Activated naive CD8-positive, alpha-beta T cell treated with anti-CD3 and anti-CD28 coated beads, Interleukin-2, amount 10 ng/mL, durations not matched to agents 7 days and 5 days (primary cell): ENCODE results near the gene RNASE4. TPM values are rescaled to one million over a fixed set of nuclear protein-coding genes. Genes with fewer than 3 reads are reported as not detected.
"Not testable (repeated sequence)": the region's sequence is repeated elsewhere in the genome, so short reads cannot be mapped to it uniquely, and the experiment has no call there.

Source experiments
- ATAC-seq: fragments of 150-1000 bp; cut with Tn5 transposase; one replicate; pipeline ENCODE4 v1.10.0; 2021; ENCODE audit warnings: low read depth, moderate library complexity
- POLR2A ChIA-PET: fragments of 350-600 bp; sonication (Branson Sonifier 250); formaldehyde crosslinking; loops from one replicate; lab custom pipeline; 2021; ENCODE audit warnings: antibody characterized with exemption; lab: Charles Lee
- DNase-seq: peaks from one replicate; pipeline ENCODE4 v3.0.0; 2021
- H3K27ac Mint-ChIP-seq: one replicate; pipeline ENCODE4 v1.8.0; 2022; ENCODE audit warnings: mild to moderate bottlenecking, mixed read lengths
- H3K27me3 Mint-ChIP-seq: one replicate; pipeline ENCODE4 v1.8.0; 2022; ENCODE audit warnings: mild to moderate bottlenecking, moderate library complexity, mixed read lengths
- H3K36me3 Mint-ChIP-seq: one replicate; pipeline ENCODE4 v1.8.0; 2021; ENCODE audit warnings: mild to moderate bottlenecking, mixed read lengths
- H3K4me1 Mint-ChIP-seq: one replicate; pipeline ENCODE4 v1.8.0; 2021; ENCODE audit warnings: mixed read lengths
- H3K4me3 Mint-ChIP-seq: one replicate; pipeline ENCODE4 v1.8.0; 2022; ENCODE audit warnings: mild to moderate bottlenecking, moderate library complexity, mixed read lengths
- H3K9me3 Mint-ChIP-seq: one replicate; pipeline ENCODE4 v1.8.0; 2021; ENCODE audit warnings: mixed read lengths
- total RNA-seq, 2 experiments: library from RNA; stranded (reverse); gene quantifications; one replicate each; pipeline ENCODE4 v1.2.3, GENCODE V29; 2021

RNASE4 gene
- total RNA-seq, 2 experiments from 2014 or later = 0.62 to 1.0 TPM

DNA sequence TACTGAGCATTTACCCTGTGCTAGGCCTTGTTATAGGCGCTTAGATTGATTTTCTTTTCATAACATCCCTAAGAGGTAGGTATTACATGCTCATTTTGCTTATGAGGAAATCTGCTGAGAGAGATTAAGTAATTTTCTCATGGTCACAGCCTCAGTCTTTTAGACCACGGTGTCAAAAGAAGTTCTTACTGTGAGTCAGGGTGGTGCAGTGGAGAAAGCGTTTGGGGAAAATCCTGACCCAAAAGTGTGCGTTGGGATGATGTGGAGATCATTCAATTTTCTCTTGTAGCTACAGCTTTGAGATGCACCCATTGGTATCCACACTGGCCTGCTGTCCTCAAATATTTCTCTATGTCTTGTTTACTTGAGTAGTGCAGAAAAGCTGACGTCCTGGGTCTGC is 12.4 kb downstream of the RNASE4 start:
- Mint-ChIP-seq H3K36me3 (no peaks in the 10 kb centered on the region), H3K27ac (no peak overlapping the region), H3K4me3 (no peak overlapping the region), H3K9me3 (no peaks in the 10 kb centered on the region), H3K4me1 (no peaks in the 10 kb centered on the region), H3K27me3 (peaks cover 10% of the 10 kb centered on the region)
- DNase-seq (no peak), ATAC-seq (no peak)
- POLR2A ChIA-PET = no interaction called here

DNA sequence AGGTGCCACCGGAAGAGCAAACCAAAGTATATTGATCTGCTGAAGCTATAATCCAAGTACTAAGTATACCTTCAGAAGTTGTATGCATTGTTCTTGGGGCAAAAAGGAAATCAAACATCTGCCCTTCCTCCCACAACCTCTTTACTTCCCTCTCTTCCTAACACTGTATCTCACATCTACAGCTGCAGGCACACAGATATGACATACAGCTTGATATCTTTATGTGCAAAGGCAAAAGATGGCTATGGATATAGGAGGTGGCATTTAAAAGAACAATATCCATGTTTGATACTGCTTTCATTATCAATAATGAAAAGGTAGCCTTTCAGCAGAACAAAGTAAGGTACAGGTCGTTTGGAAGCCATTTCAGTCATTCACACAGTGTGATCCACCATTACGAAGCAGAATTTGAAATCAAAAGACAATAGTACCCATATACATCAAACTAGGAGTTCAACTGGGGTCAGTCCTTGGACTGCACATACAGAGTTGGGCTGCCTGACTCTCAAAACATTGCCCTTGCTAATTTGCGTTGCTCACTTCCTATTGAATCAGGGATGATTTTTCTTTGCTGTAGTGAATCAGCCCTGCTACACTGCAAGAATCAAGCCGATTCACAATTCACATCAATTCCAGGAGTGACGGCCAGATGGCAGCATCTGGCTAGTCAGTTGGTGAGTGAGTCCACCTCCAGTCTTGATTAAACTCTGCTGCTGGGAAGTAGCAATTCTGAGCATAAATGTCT is 13.1 kb downstream of the RNASE4 start:
- peak; percentile 62 for DNase-seq
- peak; percentile 77 for ATAC-seq
- H3K27me3 Mint-ChIP-seq = peaks cover 10% of the 10 kb centered on the region
- H3K4me1 Mint-ChIP-seq = no peaks in the 10 kb centered on the region
- POLR2A ChIA-PET = no interaction called here
- H3K27ac Mint-ChIP-seq = no peak overlapping the region
- no peak overlapping the region for H3K4me3 Mint-ChIP-seq
- H3K36me3 Mint-ChIP-seq = no peaks in the 10 kb centered on the region
- no peaks in the 10 kb centered on the region for H3K9me3 Mint-ChIP-seq

DNA sequence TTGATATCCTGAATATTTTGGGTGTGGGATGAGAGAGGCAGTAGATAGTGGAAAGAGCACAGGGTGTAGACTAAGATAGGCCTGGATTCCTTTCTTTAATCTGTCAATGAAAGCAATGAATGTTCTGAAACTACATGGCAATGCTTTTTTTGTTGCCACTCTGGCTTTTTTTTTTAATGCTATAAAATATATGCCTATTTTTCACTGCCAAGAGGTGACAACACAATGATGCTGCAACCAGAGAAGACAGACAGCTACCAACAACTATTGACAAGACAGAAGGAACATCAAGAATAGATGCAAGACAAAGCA is 13.6 kb downstream of the RNASE4 start:
- POLR2A ChIA-PET = no interaction called here
- no peak overlapping the region for H3K4me3 Mint-ChIP-seq
- H3K4me1 Mint-ChIP-seq = no peaks in the 10 kb centered on the region
- no peaks in the 10 kb centered on the region for H3K9me3 Mint-ChIP-seq
- ATAC-seq (no peak), DNase-seq (no peak)
- H3K36me3 Mint-ChIP-seq = no peaks in the 10 kb centered on the region
- peaks cover 10% of the 10 kb centered on the region for H3K27me3 Mint-ChIP-seq
- H3K27ac Mint-ChIP-seq = no peak overlapping the region

DNA sequence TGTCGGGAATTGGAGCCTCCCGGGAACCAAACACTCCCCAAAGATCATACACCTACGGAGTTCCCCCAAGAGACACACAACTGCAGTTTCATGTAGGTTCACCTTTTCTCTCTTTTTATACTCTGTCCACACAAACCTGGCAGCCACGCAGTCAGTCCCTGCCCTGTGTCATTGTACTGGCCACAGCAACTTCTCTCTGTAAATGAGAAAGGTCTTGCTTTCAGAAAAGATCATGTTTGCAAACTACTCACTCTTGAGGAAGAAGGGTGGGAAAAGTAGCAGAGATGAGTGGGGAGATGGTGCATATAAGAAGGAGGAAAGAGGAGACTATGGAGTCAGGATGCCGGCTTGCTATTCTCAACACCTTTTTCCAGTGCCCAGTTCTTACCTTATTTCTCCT is 14.6 kb downstream of the RNASE4 start:
- DNase-seq (no peak), ATAC-seq (no peak)
- Mint-ChIP-seq H3K4me1 (no peaks in the 10 kb centered on the region), H3K4me3 (no peak overlapping the region), H3K9me3 (no peaks in the 10 kb centered on the region), H3K36me3 (no peaks in the 10 kb centered on the region), H3K27ac (no peak overlapping the region), H3K27me3 (peaks cover 10% of the 10 kb centered on the region)
- POLR2A ChIA-PET = no interaction called here

DNA sequence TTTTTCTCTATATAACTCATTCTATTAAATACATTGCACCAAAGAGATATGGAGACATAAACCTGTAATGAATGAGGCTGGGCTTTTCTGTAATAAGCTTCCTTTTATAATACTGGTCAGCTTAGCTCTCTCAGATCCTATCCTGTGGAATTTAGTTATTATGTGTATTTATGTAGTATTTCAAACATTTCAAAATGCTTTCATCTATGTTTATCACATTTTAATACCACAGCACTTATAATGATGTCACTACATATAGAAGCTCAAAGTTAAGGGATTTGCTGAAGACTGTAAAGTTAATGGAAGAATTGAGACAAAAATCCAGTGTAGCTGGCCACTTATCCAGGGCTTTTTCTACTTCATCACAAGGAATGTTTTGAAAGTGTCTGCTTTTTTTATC is 15.6 kb downstream of the RNASE4 start:
- POLR2A ChIA-PET = no interaction called here
- H3K36me3 Mint-ChIP-seq = no peaks in the 10 kb centered on the region

DNA sequence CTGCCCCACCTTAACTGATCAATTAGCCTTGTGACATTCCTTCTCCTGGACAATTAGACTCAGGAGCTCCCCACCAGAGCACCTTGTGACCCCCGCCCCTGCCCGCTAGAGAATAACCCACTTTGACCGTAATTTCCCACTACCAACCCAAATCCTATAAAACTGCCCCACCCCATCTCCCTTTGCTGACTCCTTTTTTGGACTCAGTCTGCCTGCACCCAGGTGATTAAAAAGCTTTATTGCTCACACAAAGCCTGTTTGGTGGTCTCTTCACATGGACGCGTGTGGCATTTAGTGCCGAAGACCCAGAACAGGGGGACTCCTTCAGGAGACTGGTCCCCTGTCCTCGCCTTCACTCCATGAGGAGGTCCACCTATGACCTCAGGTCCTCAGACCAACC is 16.6 kb downstream of the RNASE4 start:
- DNase-seq, H3K9me3 Mint-ChIP-seq, H3K36me3 Mint-ChIP-seq, H3K27ac Mint-ChIP-seq, H3K27me3 Mint-ChIP-seq, ATAC-seq, H3K4me1 Mint-ChIP-seq, POLR2A ChIA-PET, H3K4me3 Mint-ChIP-seq: not testable (repeated sequence)

More for the DNA sequence above, 15.6 kb downstream of the RNASE4 start:
- no peak for DNase-seq
- no peak for ATAC-seq
- Mint-ChIP-seq H3K9me3 (no peaks in the 10 kb centered on the region), H3K27me3 (peaks cover 8% of the 10 kb centered on the region), H3K4me3 (no peak overlapping the region), H3K4me1 (no peaks in the 10 kb centered on the region), H3K27ac (no peak overlapping the region)

DNA sequence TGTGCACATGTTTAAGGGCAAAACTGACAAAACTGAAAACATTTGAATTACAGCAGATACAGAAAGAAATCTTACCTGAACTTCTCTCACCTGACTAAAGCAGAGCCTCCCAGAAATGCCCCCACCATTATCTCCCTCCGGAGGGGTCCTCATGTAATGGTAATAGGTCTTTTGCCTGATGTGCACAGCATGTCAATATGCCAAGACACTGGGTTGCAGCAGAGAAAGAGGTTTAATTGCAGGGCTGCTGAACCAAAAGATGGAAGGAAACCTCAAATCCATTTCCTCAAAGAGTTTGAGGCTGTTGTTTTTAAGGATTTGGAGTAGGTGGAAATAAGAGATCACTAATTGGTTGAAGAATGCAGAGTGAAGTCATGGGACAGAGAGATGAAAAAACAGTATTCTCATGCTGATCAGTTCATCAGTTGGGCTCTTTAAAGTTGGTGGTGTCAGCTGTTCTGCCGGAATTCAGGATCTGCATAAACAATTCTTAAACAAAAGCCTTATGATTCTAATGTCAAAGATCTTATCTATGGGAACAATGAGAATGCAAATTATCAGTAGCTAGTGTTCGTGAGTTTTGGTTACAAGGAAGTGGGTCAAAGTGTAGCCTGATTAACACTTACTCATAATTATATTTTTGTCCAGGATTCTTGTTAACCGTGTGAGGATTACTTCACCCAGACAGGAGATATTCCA is 22.4 kb downstream of the RNASE4 start:
- no peaks in the 10 kb centered on the region for H3K36me3 Mint-ChIP-seq
- POLR2A ChIA-PET = no interaction called here
- ATAC-seq = no peak
- H3K27me3 Mint-ChIP-seq = peaks cover under 1% of the 10 kb centered on the region
- no peaks in the 10 kb centered on the region for H3K9me3 Mint-ChIP-seq
- H3K27ac Mint-ChIP-seq = no peak overlapping the region
- no peak for DNase-seq
- no peaks in the 10 kb centered on the region for H3K4me1 Mint-ChIP-seq
- H3K4me3 Mint-ChIP-seq = no peak overlapping the region

DNA sequence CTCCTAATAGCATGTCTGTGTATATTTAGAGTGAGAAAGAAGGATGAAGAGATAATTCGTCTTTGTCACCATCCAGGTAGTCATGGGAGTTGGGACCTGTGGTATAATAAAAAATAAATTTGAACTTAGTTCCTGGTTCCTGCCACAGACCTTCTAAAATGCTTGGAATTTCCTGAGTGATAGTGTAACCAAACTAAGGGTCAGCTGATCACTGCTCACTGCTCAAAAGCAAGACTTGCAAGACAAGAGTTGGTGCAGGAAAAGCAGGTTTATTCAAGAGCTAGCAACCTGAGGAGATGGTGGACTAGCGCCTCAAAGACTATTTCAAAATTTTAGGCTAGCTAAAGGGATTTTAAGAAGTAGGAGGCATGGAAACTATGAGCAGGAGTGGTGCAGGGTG is 23.3 kb downstream of the RNASE4 start:
- H3K27ac Mint-ChIP-seq = no peak overlapping the region
- no peak for ATAC-seq
- no peaks in the 10 kb centered on the region for H3K36me3 Mint-ChIP-seq
- POLR2A ChIA-PET = no interaction called here
- DNase-seq = no peak
- H3K4me3 Mint-ChIP-seq = no peak overlapping the region
- no peaks in the 10 kb centered on the region for H3K9me3 Mint-ChIP-seq
- H3K27me3 Mint-ChIP-seq = peaks cover 3% of the 10 kb centered on the region
- no peaks in the 10 kb centered on the region for H3K4me1 Mint-ChIP-seq

DNA sequence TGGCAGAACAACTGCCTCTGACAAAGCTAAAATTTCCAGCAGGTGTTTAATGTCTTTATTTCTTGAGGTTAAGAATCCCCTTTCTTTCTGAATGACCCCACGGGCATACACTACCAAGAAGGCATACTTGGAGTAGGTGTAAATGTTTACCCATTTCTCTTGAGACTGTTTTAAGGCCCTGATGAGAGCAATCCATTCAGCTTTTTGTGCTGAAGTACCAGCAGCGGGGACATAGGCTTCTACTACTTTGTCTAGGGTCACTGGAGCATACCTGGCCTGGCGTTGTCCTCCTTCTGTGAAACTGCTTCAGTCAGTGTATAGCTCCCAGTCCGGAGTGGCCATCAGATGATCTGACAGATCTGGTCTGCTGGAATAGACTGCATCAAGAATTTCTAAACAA is 26.9 kb downstream of the RNASE4 start:
- Mint-ChIP-seq H3K9me3 (no peaks in the 10 kb centered on the region), H3K36me3 (no peaks in the 10 kb centered on the region), H3K27me3 (peaks cover 5% of the 10 kb centered on the region), H3K27ac (no peak overlapping the region), H3K4me3 (no peak overlapping the region), H3K4me1 (no peaks in the 10 kb centered on the region)
- ATAC-seq = no peak
- POLR2A ChIA-PET = no interaction called here
- no peak for DNase-seq

DNA sequence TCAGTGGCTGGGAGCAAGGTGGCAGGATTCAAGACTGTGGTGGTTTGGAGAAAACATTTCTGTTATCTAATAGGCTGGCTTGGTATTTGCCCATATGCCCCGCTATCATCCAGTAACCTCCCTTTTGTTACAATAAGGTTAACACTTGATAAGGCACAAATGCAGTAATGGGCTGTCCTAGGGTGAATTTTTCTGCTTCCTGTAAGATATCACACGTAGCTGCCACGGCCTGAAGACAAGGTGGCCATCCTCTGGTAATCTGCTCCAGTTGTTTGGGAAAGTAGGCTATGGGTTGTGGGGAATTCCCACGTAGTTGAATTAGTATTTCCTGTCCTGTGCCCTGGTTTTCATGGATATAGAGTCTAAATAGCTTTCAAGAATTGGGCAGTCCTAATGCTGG is 27.3 kb downstream of the RNASE4 start:
- ATAC-seq = no peak
- POLR2A ChIA-PET = no interaction called here
- H3K9me3 Mint-ChIP-seq = no peaks in the 10 kb centered on the region

DNA sequence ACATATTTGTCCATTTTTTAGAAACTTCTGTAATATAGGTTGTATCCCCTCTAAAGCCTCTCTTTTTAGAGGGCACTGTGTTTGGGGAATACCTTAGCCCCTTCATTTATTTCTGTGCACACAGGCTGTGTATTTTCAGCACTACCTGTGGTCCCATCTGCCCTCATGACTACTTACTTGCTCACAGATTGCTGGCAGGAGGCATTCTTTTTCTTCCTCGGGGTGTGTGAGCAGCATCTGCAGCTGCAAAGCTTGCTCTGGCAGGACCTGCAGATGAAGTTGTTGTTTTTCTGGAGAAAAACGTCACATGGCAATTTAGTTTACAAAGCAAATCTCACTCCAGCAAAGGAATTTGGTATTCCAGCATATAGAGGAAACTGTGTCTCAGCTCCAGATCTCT is 28.5 kb downstream of the RNASE4 start:
- no peaks in the 10 kb centered on the region for H3K36me3 Mint-ChIP-seq
- no peak for ATAC-seq
- POLR2A ChIA-PET = no interaction called here
- H3K9me3 Mint-ChIP-seq = no peaks in the 10 kb centered on the region
- no peak overlapping the region for H3K4me3 Mint-ChIP-seq
- DNase-seq = no peak
- H3K27ac Mint-ChIP-seq = no peak overlapping the region
- H3K4me1 Mint-ChIP-seq = no peaks in the 10 kb centered on the region
- H3K27me3 Mint-ChIP-seq = peaks cover 5% of the 10 kb centered on the region

More for the DNA sequence above, 27.3 kb downstream of the RNASE4 start:
- Mint-ChIP-seq H3K27ac (no peak overlapping the region), H3K36me3 (no peaks in the 10 kb centered on the region), H3K4me3 (no peak overlapping the region), H3K4me1 (no peaks in the 10 kb centered on the region), H3K27me3 (peaks cover 5% of the 10 kb centered on the region)
- DNase-seq = no peak

DNA sequence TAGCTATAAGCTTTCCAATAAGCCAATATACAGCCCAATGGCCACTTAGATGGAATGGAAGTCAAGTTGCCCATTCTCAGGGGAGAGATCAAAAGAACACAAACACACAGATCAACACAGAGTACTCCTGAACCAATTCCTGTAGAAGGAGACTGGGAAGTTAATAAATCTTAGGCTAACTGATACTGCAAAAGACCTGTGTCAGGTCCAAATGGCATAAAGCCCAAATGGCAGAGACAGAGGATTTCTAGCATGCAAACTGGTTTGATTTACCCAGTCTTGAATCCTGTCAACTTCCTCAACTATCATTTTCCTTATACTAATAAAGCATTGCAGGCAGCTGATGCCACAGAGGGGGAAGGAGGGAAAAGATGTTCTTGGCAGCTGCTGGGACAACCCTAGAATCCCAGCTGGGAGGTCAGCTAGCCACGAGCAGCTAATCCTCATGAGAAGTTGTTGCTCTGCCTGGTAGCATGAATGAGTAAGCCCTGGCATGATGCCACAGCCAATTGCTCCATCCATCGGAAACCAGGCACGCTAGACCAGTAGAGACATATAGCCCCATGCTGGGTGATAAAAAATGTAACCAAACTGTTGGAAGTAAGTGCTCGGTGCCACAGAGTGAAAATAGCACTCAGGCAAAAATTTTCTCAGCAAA is 30.4 kb downstream of the RNASE4 start:
- H3K9me3 Mint-ChIP-seq = no peaks in the 10 kb centered on the region
- POLR2A ChIA-PET = no interaction called here
- ATAC-seq (no peak), DNase-seq (no peak)
- no peak overlapping the region for H3K27ac Mint-ChIP-seq
- H3K27me3 Mint-ChIP-seq = peaks cover 5% of the 10 kb centered on the region
- H3K4me3 Mint-ChIP-seq = no peak overlapping the region
- no peaks in the 10 kb centered on the region for H3K36me3 Mint-ChIP-seq
- H3K4me1 Mint-ChIP-seq = no peaks in the 10 kb centered on the region

DNA sequence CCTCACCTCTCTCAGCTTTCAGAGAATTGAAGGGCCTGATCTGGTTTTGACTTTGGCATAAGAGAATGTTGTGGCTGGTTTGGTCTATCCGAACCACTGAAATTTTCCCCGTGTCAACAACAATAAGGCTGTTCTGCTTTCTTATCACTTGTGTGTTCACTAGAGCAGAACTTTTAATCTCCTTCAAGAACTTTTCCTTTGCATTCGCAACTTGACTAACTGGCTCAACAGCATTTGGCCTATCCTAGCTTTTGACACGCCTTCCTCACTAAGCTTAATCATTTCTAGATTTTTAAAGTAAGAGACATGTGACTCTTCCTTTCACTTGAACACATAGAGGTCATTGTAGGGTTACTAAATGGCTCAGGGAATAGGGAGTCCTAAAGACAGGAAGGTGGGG is 35.4 kb downstream of the RNASE4 start:
- H3K4me3 Mint-ChIP-seq = no peak overlapping the region
- DNase-seq (no peak), ATAC-seq (no peak)
- POLR2A ChIA-PET = no interaction called here
- H3K4me1 Mint-ChIP-seq = no peaks in the 10 kb centered on the region
- no peaks in the 10 kb centered on the region for H3K9me3 Mint-ChIP-seq
- no peak overlapping the region for H3K27ac Mint-ChIP-seq
- H3K36me3 Mint-ChIP-seq = no peaks in the 10 kb centered on the region
- H3K27me3 Mint-ChIP-seq = peaks cover 22% of the 10 kb centered on the region

DNA sequence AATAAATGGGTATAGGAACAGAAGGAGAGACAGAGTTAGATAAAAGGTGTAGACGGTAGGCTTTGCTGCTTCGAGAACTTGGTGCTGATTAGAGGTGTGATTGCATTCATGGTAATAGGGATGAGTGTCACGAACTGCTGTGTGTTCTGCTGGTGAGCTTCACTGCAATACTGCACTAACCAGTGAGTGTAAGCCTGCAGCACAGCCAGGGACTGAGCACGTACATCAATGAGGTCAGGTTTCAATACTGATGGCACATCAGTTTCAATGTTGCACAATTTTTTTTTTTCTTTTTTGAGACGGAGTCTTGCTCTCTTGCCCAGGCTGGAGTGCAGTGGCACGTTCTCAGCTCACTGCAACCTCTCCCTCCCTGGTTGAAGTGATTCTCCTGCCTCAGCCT is 36.4 kb downstream of the RNASE4 start:
- Mint-ChIP-seq H3K4me1 (no peaks in the 10 kb centered on the region), H3K4me3 (no peak overlapping the region), H3K36me3 (no peaks in the 10 kb centered on the region), H3K27ac (no peak overlapping the region), H3K27me3 (peaks cover 28% of the 10 kb centered on the region), H3K9me3 (no peaks in the 10 kb centered on the region)
- no peak for ATAC-seq
- POLR2A ChIA-PET = no interaction called here
- DNase-seq = no peak
